Tibial nerve (tissue), 4 donors: ENCODE results near the gene ADD3. TPM values are rescaled to one million over a fixed set of nuclear protein-coding genes. Genes with fewer than 3 reads are reported as not detected.
A peak's percentile ranks its signal among the peaks of the same experiment; 100 is the strongest.

Source experiments
- DNase-seq, 2 donors: peaks; one replicate each; pipeline ENCODE4 v3.0.0-alpha.2; 2019; ENCODE audit warnings: low spot score in 2 of 2
- H3K27ac ChIP-seq, 4 donors: fragments of 200-600 bp; sonication (generic) in 3 of 4; one replicate each; pipeline ENCODE4 v1.5.1; 2017 to 2019; ENCODE audit warnings: mild to moderate bottlenecking in 1 of 4
- H3K27me3 ChIP-seq, 2 donors: fragments of 200-600 bp; sonication (generic) in 1 of 2; one replicate each; pipeline versions ENCODE4 v1.5.1 to v1.6.0; 2017 to 2019
- H3K36me3 ChIP-seq, 3 donors: fragments of 200-600 bp; sonication (generic); one replicate each; pipeline ENCODE4 v1.5.1; 2018 to 2019
- H3K4me1 ChIP-seq, 4 donors: fragments of 200-600 bp; sonication (generic) in 3 of 4; one replicate each; pipeline ENCODE4 v1.5.1; 2017 to 2019
- H3K4me3 ChIP-seq, 4 donors: fragments of 200-600 bp; sonication (generic) in 3 of 4; one replicate each; pipeline ENCODE4 v1.5.1; 2017 to 2019; ENCODE audit warnings: mild to moderate bottlenecking in 1 of 4, moderate library complexity in 1 of 4
- H3K9me3 ChIP-seq, 4 donors: fragments of 200-600 bp; sonication (generic) in 3 of 4; one replicate each; pipeline ENCODE4 v1.5.1; 2017 to 2019
- EP300 ChIP-seq, 2 donors: sonication (generic); formaldehyde crosslinking; IDR thresholded peaks; one replicate each; pipeline ENCODE4 v1.6.1; 2017; ENCODE audit warnings: antibody characterized with exemption in 2 of 2, mild to moderate bottlenecking in 1 of 2
- POLR2A ChIP-seq, 2 donors: fragments of 450-650 bp; IDR thresholded peaks; one replicate each; pipeline ENCODE4 v1.6.1; 2017; ENCODE audit warnings: antibody characterized with exemption in 2 of 2, mild to moderate bottlenecking in 2 of 2, moderate library complexity in 2 of 2
- WGBS, 2 donors: methylation state at CpG; one replicate each; pipeline ENCODE4 v1.1.5; 2018; 5-methylcytosine and 5-hydroxymethylcytosine counted together
- total RNA-seq, 4 donors: library from RNA; depleted of rRNA; stranded (reverse); fragments of >200 nt; gene quantifications; one replicate each; pipeline ENCODE4 v1.1.0, GENCODE V29; 2016
- TF ChIP-seq, protein P1 (sequence below), 5 experiments: fragments of 200-600 bp in 3 of 5; fragments of 450-650 bp in 2 of 5; sonication (generic) in 3 of 5; IDR thresholded peaks; one replicate each; pipeline ENCODE4 v1.5.1; 2016 to 2019; ENCODE audit warnings: antibody characterized with exemption in 5 of 5, mild to moderate bottlenecking in 3 of 5, moderate library complexity in 2 of 5

Gene ADD3
- total RNA-seq, 4 donors from 2014 or later: 208 to 639 (median 443) TPM

- TF ChIP-seq EP300 (IDR thresholded peaks at IDR 0.05) (no peak), POLR2A (IDR thresholded peaks at IDR 0.05) (no peak)
- TF ChIP-seq, protein P1, sequence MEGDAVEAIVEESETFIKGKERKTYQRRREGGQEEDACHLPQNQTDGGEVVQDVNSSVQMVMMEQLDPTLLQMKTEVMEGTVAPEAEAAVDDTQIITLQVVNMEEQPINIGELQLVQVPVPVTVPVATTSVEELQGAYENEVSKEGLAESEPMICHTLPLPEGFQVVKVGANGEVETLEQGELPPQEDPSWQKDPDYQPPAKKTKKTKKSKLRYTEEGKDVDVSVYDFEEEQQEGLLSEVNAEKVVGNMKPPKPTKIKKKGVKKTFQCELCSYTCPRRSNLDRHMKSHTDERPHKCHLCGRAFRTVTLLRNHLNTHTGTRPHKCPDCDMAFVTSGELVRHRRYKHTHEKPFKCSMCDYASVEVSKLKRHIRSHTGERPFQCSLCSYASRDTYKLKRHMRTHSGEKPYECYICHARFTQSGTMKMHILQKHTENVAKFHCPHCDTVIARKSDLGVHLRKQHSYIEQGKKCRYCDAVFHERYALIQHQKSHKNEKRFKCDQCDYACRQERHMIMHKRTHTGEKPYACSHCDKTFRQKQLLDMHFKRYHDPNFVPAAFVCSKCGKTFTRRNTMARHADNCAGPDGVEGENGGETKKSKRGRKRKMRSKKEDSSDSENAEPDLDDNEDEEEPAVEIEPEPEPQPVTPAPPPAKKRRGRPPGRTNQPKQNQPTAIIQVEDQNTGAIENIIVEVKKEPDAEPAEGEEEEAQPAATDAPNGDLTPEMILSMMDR (IDR thresholded peaks at IDR 0.05): no peak
- H3K27me3 ChIP-seq: no peaks in the 10 kb centered on the region
- no peak overlapping the region for H3K4me3 ChIP-seq
- H3K27ac ChIP-seq: no peak overlapping the region
- H3K9me3 ChIP-seq: peaks cover 0 to 8% (median 0%) of the 10 kb centered on the region in 4 donors
- 74 to 81% methylated on average over 2 of the region's 2 CpGs for WGBS, 2 donors
- peaks cover 0 to 45% (median 21%) of the 10 kb centered on the region in 4 donors for H3K4me1 ChIP-seq
- no peak for DNase-seq
- peaks cover 0 to 6% (median 0%) of the 10 kb centered on the region in 3 donors for H3K36me3 ChIP-seq
Measured at GRCh38 chr10:110051487-110051886, 43.7 kb downstream of the ADD3 start.

DNA sequence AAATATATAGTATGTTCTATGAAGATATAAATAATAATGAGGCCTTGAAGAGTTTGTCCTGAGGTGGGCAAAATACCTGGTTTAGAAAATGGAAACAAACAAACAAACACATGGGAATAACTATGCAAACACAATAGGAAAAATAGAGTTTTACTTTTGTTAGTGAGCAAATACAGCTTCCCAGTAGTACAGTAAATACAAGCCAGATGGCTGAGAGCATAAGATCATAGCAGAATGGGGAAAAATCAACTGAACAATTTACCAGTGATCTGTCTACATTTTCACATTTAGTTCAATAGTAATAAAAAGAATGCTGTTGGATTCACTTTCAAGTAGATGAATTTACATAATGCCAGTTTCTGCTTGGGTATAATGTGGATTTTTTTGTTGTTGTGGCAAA is 45.1 kb downstream of the ADD3 start:
- Histone ChIP-seq H3K4me1 (peaks cover 0 to 60% (median 27%) of the 10 kb centered on the region in 4 donors), H3K27me3 (no peaks in the 10 kb centered on the region), H3K36me3 (peaks cover 0 to 6% (median 0%) of the 10 kb centered on the region in 3 donors), H3K27ac (peak overlapping the region in 1 of 4 donors; percentile 22), H3K9me3 (peaks cover 0 to 7% (median 0%) of the 10 kb centered on the region in 4 donors), H3K4me3 (no peak overlapping the region)
- DNase-seq: no peak
- TF ChIP-seq POLR2A (IDR thresholded peaks at IDR 0.05) (no peak), EP300 (IDR thresholded peaks at IDR 0.05) (no peak)
- TF ChIP-seq, protein P1 (IDR thresholded peaks at IDR 0.05): no peak

DNA sequence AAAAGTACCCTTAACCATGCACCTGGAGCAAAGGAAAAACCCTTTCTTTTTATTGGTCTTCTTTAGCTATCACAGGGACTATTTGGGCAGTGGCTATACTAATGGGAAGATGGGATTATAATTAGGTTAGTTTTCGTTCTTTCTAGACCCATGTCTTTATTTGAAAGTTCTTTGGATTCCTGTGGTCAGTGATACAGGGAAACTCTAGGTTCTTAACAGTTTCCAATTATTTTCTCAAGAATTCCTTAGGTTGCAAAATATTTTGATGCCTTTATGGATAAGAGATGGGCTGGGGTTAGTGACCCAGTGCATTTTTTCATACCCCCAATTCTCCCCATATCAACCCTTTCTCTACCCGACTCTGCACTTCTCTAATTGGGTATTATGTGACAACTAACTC is 49.0 kb downstream of the ADD3 start:
- no peaks in the 10 kb centered on the region for H3K9me3 ChIP-seq

DNA sequence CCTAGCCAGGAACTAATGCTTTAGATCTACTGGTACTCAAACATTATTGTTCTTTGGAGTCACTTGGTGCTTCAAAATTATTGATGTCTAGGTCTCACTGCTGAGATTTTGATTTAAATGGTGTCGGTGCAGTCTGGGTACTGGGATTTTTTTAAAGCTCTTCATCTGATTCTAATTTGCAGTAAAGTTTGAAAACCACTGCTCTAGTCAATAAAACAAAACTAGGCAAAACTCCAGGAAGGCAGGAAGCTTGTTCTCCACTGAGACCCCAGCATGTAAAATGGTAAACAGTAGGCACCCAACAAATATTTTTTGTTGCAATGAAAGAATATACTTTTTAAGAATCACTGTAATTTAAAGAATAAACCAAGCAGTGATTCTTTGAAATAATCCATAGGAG is 49.7 kb downstream of the ADD3 start:
- H3K27ac ChIP-seq: peak overlapping the region in 2 of 4 donors; percentile 46 to 65
- no peaks in the 10 kb centered on the region for H3K9me3 ChIP-seq
- TF ChIP-seq, protein P1 (IDR thresholded peaks at IDR 0.05): no peak
- TF ChIP-seq EP300 (IDR thresholded peaks at IDR 0.05) (no peak), POLR2A (IDR thresholded peaks at IDR 0.05) (no peak)
- H3K4me1 ChIP-seq: peaks cover 0 to 85% (median 37%) of the 10 kb centered on the region in 4 donors
- no peaks in the 10 kb centered on the region for H3K27me3 ChIP-seq
- DNase-seq: no peak
- no peaks in the 10 kb centered on the region for H3K36me3 ChIP-seq
- H3K4me3 ChIP-seq: no peak overlapping the region
- WGBS, 2 donors: 17 to 26% methylated on average over 1 of the region's 1 CpG

More for the DNA sequence above, 49.0 kb downstream of the ADD3 start:
- H3K4me3 ChIP-seq: no peak overlapping the region
- H3K4me1 ChIP-seq: peaks cover 0 to 90% (median 39%) of the 10 kb centered on the region in 4 donors
- no peaks in the 10 kb centered on the region for H3K36me3 ChIP-seq
- H3K27me3 ChIP-seq: no peaks in the 10 kb centered on the region
- no peak for DNase-seq
- 37 to 42% methylated on average over 2 of the region's 2 CpGs for WGBS, 2 donors
- no peak for TF ChIP-seq POLR2A (IDR thresholded peaks at IDR 0.05)
- no peak for TF ChIP-seq EP300 (IDR thresholded peaks at IDR 0.05)
- TF ChIP-seq, protein P1 (IDR thresholded peaks at IDR 0.05): no peak
- H3K27ac ChIP-seq: peak overlapping the region in 2 of 4 donors; percentile 46 to 65

- no peak for DNase-seq
- Histone ChIP-seq H3K4me1 (peaks cover 0 to 85% (median 38%) of the 10 kb centered on the region in 4 donors), H3K9me3 (no peaks in the 10 kb centered on the region), H3K27me3 (no peaks in the 10 kb centered on the region), H3K27ac (peak overlapping the region in 2 of 4 donors; percentile 52 to 65), H3K36me3 (no peaks in the 10 kb centered on the region), H3K4me3 (peak overlapping the region in 1 of 4 donors; percentile 22)
- TF ChIP-seq POLR2A (IDR thresholded peaks at IDR 0.05): no peak
- no peak for TF ChIP-seq EP300 (IDR thresholded peaks at IDR 0.05)
- TF ChIP-seq, protein P1 (IDR thresholded peaks at IDR 0.05): no peak
- WGBS, 2 donors: 22 to 30% methylated on average over 5 of the region's 5 CpGs
Measured at GRCh38 chr10:110058212-110058611, 50.4 kb downstream of the ADD3 start.
